ENCODE results near the gene KCTD14. TPM values are rescaled to one million over a fixed set of nuclear protein-coding genes. Genes with fewer than 3 reads are reported as not detected.
A peak's percentile ranks its signal among the peaks of the same experiment; 100 is the strongest.

KCTD14 gene
- total RNA-seq, 2 donors from 2014 or later, result 0.59 to 3.6 TPM

GRCh38 chr11:78011301-78011700, 11.8 kb downstream of the KCTD14 start:
- no peak overlapping the region for H3K4me3 ChIP-seq
- H3K9me3 ChIP-seq, result no peaks in the 10 kb centered on the region
- no peak for DNase-seq (ENCODE audit: low spot score)
- no peak overlapping the region for H3K27ac ChIP-seq
- no peak for TF ChIP-seq CTCF (IDR thresholded peaks at IDR 0.05)
- H3K4me1 ChIP-seq, result no peaks in the 10 kb centered on the region
- no peaks in the 10 kb centered on the region for H3K36me3 ChIP-seq
- H3K27me3 ChIP-seq, result no peaks in the 10 kb centered on the region

DNA sequence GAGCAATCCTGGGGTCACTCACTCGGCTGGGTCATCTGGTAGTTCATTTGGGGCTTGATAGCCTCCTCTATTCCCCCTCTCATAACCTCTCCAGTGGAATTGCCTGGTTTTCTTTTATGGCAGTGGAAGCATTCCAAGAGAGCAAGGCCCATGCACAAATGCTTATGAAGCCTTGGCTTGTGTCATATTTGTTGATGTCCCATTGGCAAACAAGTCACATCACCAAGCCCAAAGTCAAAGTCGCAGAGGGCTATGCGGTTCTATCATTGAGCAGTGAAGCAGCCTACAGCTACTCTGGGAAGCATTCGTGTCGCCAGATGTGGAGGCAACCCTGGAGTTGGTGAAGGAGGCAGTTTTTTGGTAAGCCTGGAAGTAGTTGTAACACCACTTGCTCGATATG, 12.3 kb downstream of the KCTD14 start:
- DNase-seq (ENCODE audit: low spot score), result no peak
- no peaks in the 10 kb centered on the region for H3K9me3 ChIP-seq
- H3K27ac ChIP-seq, result no peak overlapping the region
- no peaks in the 10 kb centered on the region for H3K27me3 ChIP-seq
- no peak for TF ChIP-seq CTCF (IDR thresholded peaks at IDR 0.05)
- H3K36me3 ChIP-seq, result no peaks in the 10 kb centered on the region
- H3K4me1 ChIP-seq, result no peaks in the 10 kb centered on the region
- H3K4me3 ChIP-seq, result no peak overlapping the region

- no peak overlapping the region for H3K4me3 ChIP-seq
- H3K4me1 ChIP-seq, result no peaks in the 10 kb centered on the region
- no peaks in the 10 kb centered on the region for H3K36me3 ChIP-seq
- H3K9me3 ChIP-seq, result no peaks in the 10 kb centered on the region
- TF ChIP-seq CTCF (IDR thresholded peaks at IDR 0.05), result no peak
- no peaks in the 10 kb centered on the region for H3K27me3 ChIP-seq
- no peak overlapping the region for H3K27ac ChIP-seq
- DNase-seq (ENCODE audit: low spot score), result no peak
Measured at GRCh38 chr11:78010304-78010703, 12.8 kb downstream of the KCTD14 start.

GRCh38 chr11:78009062-78009461, 14.0 kb downstream of the KCTD14 start:
- Histone ChIP-seq H3K27ac (no peak overlapping the region), H3K36me3 (no peaks in the 10 kb centered on the region), H3K27me3 (no peaks in the 10 kb centered on the region), H3K4me1 (no peaks in the 10 kb centered on the region), H3K9me3 (no peaks in the 10 kb centered on the region), H3K4me3 (no peak overlapping the region)
- TF ChIP-seq CTCF (IDR thresholded peaks at IDR 0.05), result no peak
- DNase-seq (ENCODE audit: low spot score), result no peak

DNA sequence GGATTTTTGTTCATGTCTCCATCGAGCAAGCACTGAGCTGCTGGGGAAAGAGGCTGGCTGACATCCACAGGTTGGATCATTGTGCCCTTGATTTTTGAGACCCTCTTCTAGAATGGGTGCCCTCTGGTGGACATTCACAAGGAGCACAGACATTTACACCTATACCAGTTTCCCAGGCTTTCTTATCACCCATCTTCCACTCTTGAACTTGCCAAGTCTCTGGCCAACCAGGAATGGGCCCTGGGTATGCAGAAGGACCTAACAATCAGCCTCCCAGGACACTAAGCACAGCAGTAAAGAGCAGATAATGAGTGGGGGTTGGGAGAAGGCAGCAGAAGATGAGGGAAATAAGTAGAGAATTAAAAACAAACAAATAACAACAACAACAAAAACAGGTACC, 22.9 kb downstream of the KCTD14 start:
- Histone ChIP-seq H3K27ac (no peak overlapping the region), H3K4me1 (peaks cover 0 to 3% of the 10 kb centered on the region in 2 donors), H3K9me3 (no peaks in the 10 kb centered on the region), H3K27me3 (no peaks in the 10 kb centered on the region), H3K4me3 (no peak overlapping the region), H3K36me3 (no peaks in the 10 kb centered on the region)
- no peak for DNase-seq (ENCODE audit: low spot score)
- peak; percentile 23 to 65 for TF ChIP-seq CTCF (IDR thresholded peaks at IDR 0.05)

- Histone ChIP-seq H3K4me1 (peaks cover 0 to 6% of the 10 kb centered on the region in 2 donors), H3K36me3 (no peaks in the 10 kb centered on the region), H3K4me3 (no peak overlapping the region), H3K27me3 (no peaks in the 10 kb centered on the region), H3K27ac (no peak overlapping the region), H3K9me3 (no peaks in the 10 kb centered on the region)
- TF ChIP-seq CTCF (IDR thresholded peaks at IDR 0.05), result no peak
- no peak for DNase-seq (ENCODE audit: low spot score)
Measured at GRCh38 chr11:77999446-78000030, 23.5 kb downstream of the KCTD14 start.

Data from right atrium auricular region (tissue), 2 donors.